SK-N-MC (cell line): ENCODE results near the gene RASSF10.

Source experiments
- DNase-seq: peaks from one replicate; pipeline ENCODE4 v3.0.0-alpha.2; 2011; ENCODE audit warnings: low read depth, low spot score
- H3K27ac ChIP-seq: fragments of 200-600 bp; sonication (generic); 2 replicates; pipeline ENCODE4 v1.5.1; 2016; ENCODE audit warnings: mixed run types
- H3K36me3 ChIP-seq: fragments of 200-600 bp; sonication (generic); 2 replicates; pipeline ENCODE4 v1.6.1; 2017; ENCODE audit warnings: antibody characterized with exemption, low read length, mixed read lengths; ENCODE audit not compliant: insufficient read depth
- H3K4me3 ChIP-seq: fragments of 200-600 bp; sonication (generic); 2 replicates; pipeline ENCODE4 v1.5.1; 2016
- H3K9ac ChIP-seq: fragments of 200-600 bp; sonication (generic); 2 replicates; pipeline ENCODE4 v1.8.0; 2017; ENCODE audit warnings: mixed run types, mixed read lengths; ENCODE audit not compliant: insufficient read length
- H3K9me3 ChIP-seq: fragments of 200-600 bp; sonication (generic); 2 replicates; pipeline ENCODE4 v1.6.1; 2017; ENCODE audit warnings: low read depth, mild to moderate bottlenecking, antibody characterized with exemption, low read length, moderate library complexity, mixed read lengths
- EZH2 ChIP-seq: fragments of 200-600 bp; sonication (generic); IDR thresholded peaks from one replicate; pipeline ENCODE4 v1.6.1; 2017; ENCODE audit warnings: antibody characterized with exemption
- FOXP2 ChIP-seq: optimal IDR thresholded peaks from 2 replicates; pipeline ENCODE3; 2011; ENCODE audit warnings: mild to moderate bottlenecking, moderate library complexity; ENCODE audit not compliant: insufficient read depth; ENCODE audit errors: extremely low read length, control extremely low read depth
- POLR2AphosphoS5 ChIP-seq: IDR thresholded peaks from 2 replicates; pipeline ENCODE4 v1.6.1; 2012; ENCODE audit warnings: mild to moderate bottlenecking, low read depth, low read length, borderline replicate concordance

The RASSF10 gene

GRCh38 chr11:13047884-13048283 lies 38.8 kb downstream of the RASSF10 start:
- TF ChIP-seq POLR2AphosphoS5 (no peak), FOXP2 (no peak), EZH2 (no peak)
- H3K9ac ChIP-seq = no peak overlapping the region

GRCh38 chr11:13051257-13051656 lies 42.1 kb downstream of the RASSF10 start:
- no peak for DNase-seq
- TF ChIP-seq POLR2AphosphoS5 (no peak), FOXP2 (no peak), EZH2 (no peak)

More at GRCh38 chr11:13047884-13048283, 38.8 kb downstream of the RASSF10 start:
- no peak overlapping the region for H3K27ac ChIP-seq
- no peaks in the 10 kb centered on the region for H3K9me3 ChIP-seq
- H3K4me3 ChIP-seq = no peak overlapping the region
- no peaks in the 10 kb centered on the region for H3K36me3 ChIP-seq
- DNase-seq = no peak

GRCh38 chr11:13052130-13052571 lies 43.0 kb downstream of the RASSF10 start:
- TF ChIP-seq FOXP2 (no peak), EZH2 (no peak), POLR2AphosphoS5 (no peak)
- Histone ChIP-seq H3K36me3 (no peaks in the 10 kb centered on the region), H3K4me3 (no peak overlapping the region), H3K27ac (no peak overlapping the region), H3K9ac (no peak overlapping the region), H3K9me3 (no peaks in the 10 kb centered on the region)
- DNase-seq = no peak

More at GRCh38 chr11:13051257-13051656, 42.1 kb downstream of the RASSF10 start:
- H3K9me3 ChIP-seq = no peaks in the 10 kb centered on the region
- no peaks in the 10 kb centered on the region for H3K36me3 ChIP-seq
- no peak overlapping the region for H3K4me3 ChIP-seq
- H3K27ac ChIP-seq = no peak overlapping the region
- no peak overlapping the region for H3K9ac ChIP-seq

- H3K27ac ChIP-seq = no peak overlapping the region
- H3K4me3 ChIP-seq = no peak overlapping the region
- H3K9me3 ChIP-seq = no peaks in the 10 kb centered on the region
- H3K9ac ChIP-seq = no peak overlapping the region
- no peak for DNase-seq
- H3K36me3 ChIP-seq = no peaks in the 10 kb centered on the region
- TF ChIP-seq FOXP2 (no peak), EZH2 (no peak), POLR2AphosphoS5 (no peak)
Observed at GRCh38 chr11:13053255-13053917, 44.3 kb downstream of the RASSF10 start.

GRCh38 chr11:13054278-13054677 lies 45.2 kb downstream of the RASSF10 start:
- Histone ChIP-seq H3K27ac (no peak overlapping the region), H3K9ac (no peak overlapping the region), H3K9me3 (no peaks in the 10 kb centered on the region), H3K4me3 (no peak overlapping the region), H3K36me3 (no peaks in the 10 kb centered on the region)
- no peak for TF ChIP-seq FOXP2
- TF ChIP-seq EZH2 = no peak
- TF ChIP-seq POLR2AphosphoS5 = no peak
- no peak for DNase-seq

- H3K27ac ChIP-seq = no peak overlapping the region
- DNase-seq = no peak
- no peak for TF ChIP-seq EZH2
- TF ChIP-seq POLR2AphosphoS5 = no peak
- TF ChIP-seq FOXP2 = no peak
- no peaks in the 10 kb centered on the region for H3K9me3 ChIP-seq
- no peak overlapping the region for H3K4me3 ChIP-seq
- H3K9ac ChIP-seq = no peak overlapping the region
- H3K36me3 ChIP-seq = no peaks in the 10 kb centered on the region
Observed at GRCh38 chr11:13055200-13055599, 46.1 kb downstream of the RASSF10 start.

GRCh38 chr11:13061294-13061990 lies 52.3 kb downstream of the RASSF10 start:
- Histone ChIP-seq H3K27ac (no peak overlapping the region), H3K9ac (no peak overlapping the region), H3K4me3 (no peak overlapping the region), H3K36me3 (no peaks in the 10 kb centered on the region), H3K9me3 (no peaks in the 10 kb centered on the region)
- TF ChIP-seq EZH2 = no peak
- TF ChIP-seq FOXP2 = no peak
- no peak for TF ChIP-seq POLR2AphosphoS5
- DNase-seq = no peak
